NCI-H526 treated with DMSO at 0.1 percent for 48 hours (cell line): ENCODE data around the gene GYPA.
"Not testable (repeated sequence)": the region's sequence is repeated elsewhere in the genome, so short reads cannot be mapped to it uniquely, and the experiment has no call there.

Experiments used
- DNase-seq: peaks from one replicate; lab custom pipeline; 2025; lab: John Stamatoyannopoulos, UW

Gene GYPA

GRCh38 chr4:144128709-144129320 is 11.7 kb downstream of the GYPA start:
- not testable (repeated sequence) for DNase-seq

- DNase-seq, result not testable (repeated sequence)
Measured at GRCh38 chr4:144125109-144125508, 15.4 kb downstream of the GYPA start.

- DNase-seq, result not testable (repeated sequence)
Measured at GRCh38 chr4:144123982-144124635, 16.4 kb downstream of the GYPA start.

- not testable (repeated sequence) for DNase-seq
Measured at GRCh38 chr4:144123269-144123668, 17.2 kb downstream of the GYPA start.

GRCh38 chr4:144119752-144120151 is 20.8 kb downstream of the GYPA start:
- DNase-seq, result not testable (repeated sequence)

- no peak for DNase-seq
Measured at GRCh38 chr4:144115519-144115918, 25.0 kb downstream of the GYPA start.

- DNase-seq, result no peak
Measured at GRCh38 chr4:144113546-144113945, 27.0 kb downstream of the GYPA start.

- no peak for DNase-seq
Measured at GRCh38 chr4:144104509-144105130, 35.9 kb downstream of the GYPA start.

GRCh38 chr4:144097776-144098175 is 42.7 kb downstream of the GYPA start:
- not testable (repeated sequence) for DNase-seq

GRCh38 chr4:144093995-144094394 is 46.5 kb downstream of the GYPA start:
- DNase-seq, result not testable (repeated sequence)

- DNase-seq, result not testable (repeated sequence)
Measured at GRCh38 chr4:144091181-144091580, 49.3 kb downstream of the GYPA start.

- no peak for DNase-seq
Measured at GRCh38 chr4:144090744-144091143, 49.8 kb downstream of the GYPA start.

- DNase-seq, result not testable (repeated sequence)
Measured at GRCh38 chr4:144082053-144082452, 58.5 kb downstream of the GYPA start.

- DNase-seq, result not testable (repeated sequence)
Measured at GRCh38 chr4:144080135-144080534, 60.4 kb downstream of the GYPA start.

- not testable (repeated sequence) for DNase-seq
Measured at GRCh38 chr4:144078746-144079145, 61.8 kb downstream of the GYPA start.

- DNase-seq, result not testable (repeated sequence)
Measured at GRCh38 chr4:144061556-144061955, 79.0 kb downstream of the GYPA start.

GRCh38 chr4:144060234-144060859 is 80.2 kb downstream of the GYPA start:
- DNase-seq, result not testable (repeated sequence)
